WI38 (cell line): ENCODE data around the gene COL4A1.

Experiments
- H3K4me3 ChIP-seq: 2 replicates; pipeline ENCODE4 v1.5.1; 2011; ENCODE audit warnings: low read depth, mild to moderate bottlenecking, control low read depth, low read length
- CTCF ChIP-seq: IDR thresholded peaks from 2 replicates; pipeline ENCODE4 v1.5.1; 2012; ENCODE audit warnings: low read depth, mild to moderate bottlenecking, control low read depth, low read length

Gene COL4A1

GRCh38 chr13:110136660-110137585 lies 170.0 kb downstream of the COL4A1 start:
- H3K4me3 ChIP-seq, result no peak overlapping the region
- no peak for TF ChIP-seq CTCF

- TF ChIP-seq CTCF, result no peak
- no peak overlapping the region for H3K4me3 ChIP-seq
Measured at GRCh38 chr13:110135977-110136597, 170.9 kb downstream of the COL4A1 start.

- TF ChIP-seq CTCF, result no peak
Measured at GRCh38 chr13:110134801-110135200, 172.2 kb downstream of the COL4A1 start.

GRCh38 chr13:110133425-110134235 lies 173.3 kb downstream of the COL4A1 start:
- H3K4me3 ChIP-seq, result no peak overlapping the region
- TF ChIP-seq CTCF, result no peak

More at GRCh38 chr13:110134801-110135200, 172.2 kb downstream of the COL4A1 start:
- no peak overlapping the region for H3K4me3 ChIP-seq

GRCh38 chr13:110132225-110132982 lies 174.6 kb downstream of the COL4A1 start:
- TF ChIP-seq CTCF, result no peak

GRCh38 chr13:110131424-110131823 lies 175.5 kb downstream of the COL4A1 start:
- H3K4me3 ChIP-seq, result no peak overlapping the region
- TF ChIP-seq CTCF, result no peak

More at GRCh38 chr13:110132225-110132982, 174.6 kb downstream of the COL4A1 start:
- H3K4me3 ChIP-seq, result no peak overlapping the region
